GM11168 (cell line): Measurements from ENCODE around the gene MTIF3.

Experiments
- in situ Hi-C: fragments of 300-500 bp; cut with MboI; formaldehyde crosslinking; loops from one replicate; pipeline ENCODE4 v1.12.0; 2022; ENCODE audit warnings: low sequenced_read_pairs; ENCODE audit not compliant: unreplicated experiment

The MTIF3 gene

GRCh38 chr13:27421101-27421871 is 29.1 kb downstream of the MTIF3 start:
- in situ Hi-C loops: loop anchor here (25.0 kb wide), 1 partner anchor 566 kb away; the partner anchor contains the start of gene URAD

GRCh38 chr13:27419328-27419727 is 31.0 kb downstream of the MTIF3 start:
- in situ Hi-C loops: loop anchor here (25.0 kb wide), 1 partner anchor 568 kb away; the partner anchor contains the start of gene URAD

DNA sequence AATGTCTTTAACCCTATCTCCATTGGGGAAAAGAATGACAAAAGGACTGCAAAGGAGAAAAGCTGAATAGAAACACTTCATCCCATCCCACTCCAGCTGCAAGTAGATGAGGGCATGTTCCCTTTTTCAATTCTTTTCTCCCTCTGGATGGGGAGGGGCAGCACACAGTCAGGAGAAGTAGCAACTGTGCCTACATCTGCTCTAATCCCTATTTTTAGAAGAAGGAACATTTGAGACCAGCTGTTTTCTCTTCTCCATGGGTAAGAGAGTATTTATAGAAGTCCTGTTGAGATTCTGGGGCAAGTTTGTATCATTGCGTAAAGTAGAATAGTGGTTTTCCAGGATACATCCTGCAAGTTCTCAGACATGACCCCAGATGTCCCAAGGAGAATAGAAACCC is 35.2 kb downstream of the MTIF3 start:
- in situ Hi-C loops: loop anchor here (25.0 kb wide), 1 partner anchor 572 kb away; the partner anchor contains the start of gene URAD

- in situ Hi-C loops: loop anchor here (25.0 kb wide), 1 partner anchor 576 kb away; the partner anchor contains the start of gene URAD
Measured at GRCh38 chr13:27411341-27411740, 39.0 kb downstream of the MTIF3 start.

GRCh38 chr13:27409013-27409412 is 41.4 kb downstream of the MTIF3 start:
- in situ Hi-C loops: loop anchor here (25.0 kb wide), 1 partner anchor 578 kb away; the partner anchor contains the start of gene URAD

DNA sequence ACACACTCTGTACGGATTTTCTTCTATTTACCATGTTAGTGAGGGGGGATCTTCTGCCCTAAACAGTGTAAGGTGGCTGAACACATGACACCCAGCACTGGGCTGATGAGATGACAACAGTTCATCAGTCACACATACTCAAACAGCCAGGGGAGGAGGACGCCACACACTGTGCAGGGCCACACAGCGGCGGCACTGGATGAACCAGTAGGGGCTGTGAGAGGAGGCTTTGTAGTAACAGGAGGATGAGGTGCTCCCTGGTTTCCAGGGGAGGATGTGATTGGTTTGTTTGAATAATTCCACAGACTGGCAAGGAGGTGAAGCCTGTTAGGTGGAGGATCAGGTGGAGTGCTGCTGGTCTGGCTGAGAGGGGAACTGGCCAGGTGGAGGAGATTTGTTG is 42.3 kb downstream of the MTIF3 start:
- in situ Hi-C loops: loop anchor here (25.0 kb wide), 1 partner anchor 579 kb away; the partner anchor contains the start of gene URAD

GRCh38 chr13:27406178-27406939 is 44.0 kb downstream of the MTIF3 start:
- in situ Hi-C loops: loop anchor here (25.0 kb wide), 1 partner anchor 581 kb away; the partner anchor contains the start of gene URAD

GRCh38 chr13:27405546-27406134 is 44.7 kb downstream of the MTIF3 start:
- in situ Hi-C loops: loop anchor here (25.0 kb wide), 1 partner anchor 582 kb away; the partner anchor contains the start of gene URAD

- in situ Hi-C loops: loop anchor here (25.0 kb wide), 1 partner anchor 583 kb away; the partner anchor contains the start of gene URAD
Measured at GRCh38 chr13:27404680-27405079, 45.7 kb downstream of the MTIF3 start.

GRCh38 chr13:27403727-27404385 is 46.5 kb downstream of the MTIF3 start:
- in situ Hi-C loops: loop anchor here (25.0 kb wide), 1 partner anchor 583 kb away; the partner anchor contains the start of gene URAD

- in situ Hi-C loops: loop anchor here (25.0 kb wide), 1 partner anchor 584 kb away; the partner anchor contains the start of gene URAD
Measured at GRCh38 chr13:27403203-27403678, 47.1 kb downstream of the MTIF3 start.

DNA sequence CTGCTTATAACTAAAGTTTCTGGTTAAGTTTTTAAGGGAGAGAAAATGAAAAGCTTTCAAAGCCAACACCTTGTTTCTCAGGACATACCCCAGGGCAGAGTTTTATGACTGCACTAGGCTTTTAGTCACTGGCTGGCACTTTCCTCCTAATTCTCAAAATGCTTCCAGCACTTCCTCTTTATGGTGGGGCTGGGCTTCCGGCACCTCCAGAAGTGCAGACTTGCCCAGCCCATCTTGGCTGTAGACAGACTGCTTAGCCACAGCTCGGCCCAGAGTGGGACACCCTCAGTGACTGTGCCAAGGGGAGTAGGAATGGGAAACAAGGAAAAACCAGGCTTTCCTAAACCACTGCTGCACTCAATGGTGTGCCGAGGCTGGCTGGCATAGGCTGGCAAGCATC is 49.2 kb downstream of the MTIF3 start:
- in situ Hi-C loops: loop anchor here (25.0 kb wide), 1 partner anchor 586 kb away; the partner anchor contains the start of gene URAD

DNA sequence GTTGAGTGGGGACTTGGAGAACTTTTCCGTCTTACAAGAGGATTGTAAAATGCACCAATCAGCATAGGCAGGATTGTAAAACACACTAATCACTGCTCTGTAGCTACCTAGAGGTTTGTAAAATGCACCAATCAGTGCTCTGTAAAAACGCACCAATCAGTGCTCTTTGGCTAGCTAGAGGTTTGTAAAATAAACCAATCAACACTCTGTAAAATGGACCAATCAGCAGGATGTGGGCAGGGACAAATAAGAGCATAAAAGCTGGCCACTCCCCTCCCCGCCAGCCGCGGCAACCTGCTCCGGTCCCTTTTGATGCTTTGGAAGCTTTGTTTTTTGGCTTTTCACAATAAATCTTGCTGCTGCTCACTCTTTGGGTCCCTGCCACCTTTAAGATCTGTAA is 50.0 kb downstream of the MTIF3 start:
- in situ Hi-C loops: loop anchor here (25.0 kb wide), 1 partner anchor 587 kb away; the partner anchor contains the start of gene URAD

DNA sequence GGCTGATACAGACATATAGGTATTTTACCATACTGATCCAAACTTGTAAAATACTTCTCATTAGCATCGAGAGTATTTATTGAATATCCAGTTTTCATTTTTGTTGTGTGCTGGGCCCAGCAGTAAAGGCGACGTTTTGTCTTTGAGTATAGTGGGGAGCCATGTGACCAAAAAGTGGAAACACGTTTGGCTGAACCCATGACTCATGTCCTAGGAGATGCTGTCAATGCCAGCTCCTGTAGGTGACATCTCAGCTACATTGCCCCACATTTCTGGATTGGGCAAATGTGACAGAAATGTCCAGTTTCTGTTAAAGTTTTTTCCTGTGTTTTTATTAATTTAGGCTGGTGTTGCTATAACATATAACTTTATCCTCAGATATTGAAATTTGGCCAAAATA is 52.0 kb downstream of the MTIF3 start:
- in situ Hi-C loops: no loop called here

DNA sequence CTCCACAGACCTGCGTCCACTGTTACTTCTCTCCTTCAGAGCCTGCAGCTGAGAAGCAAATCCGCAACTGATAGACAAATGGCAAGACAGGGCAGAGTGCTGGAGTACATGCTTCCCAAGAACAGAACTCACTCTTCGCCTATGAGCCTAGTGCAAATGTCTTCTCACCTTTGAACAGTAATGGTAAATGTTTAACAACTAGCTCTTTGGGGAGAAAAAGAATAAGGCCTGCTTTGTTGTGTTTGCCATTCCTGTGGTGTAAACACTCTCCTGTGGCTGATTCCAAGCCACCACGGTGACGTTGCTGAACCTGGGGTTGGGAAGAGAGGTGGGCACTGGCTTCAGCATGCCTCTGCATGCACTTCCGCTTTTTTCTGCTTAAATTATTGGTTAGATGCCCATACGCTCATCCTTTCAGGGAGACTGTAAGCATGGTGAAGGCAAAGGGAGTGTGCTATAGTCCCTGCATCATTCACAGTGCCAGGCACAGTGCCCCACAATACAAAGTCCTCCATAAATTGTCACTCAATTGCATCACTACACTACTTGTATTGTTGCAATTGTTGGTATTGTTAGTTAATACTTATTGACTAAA is 54.0 kb downstream of the MTIF3 start:
- in situ Hi-C loops: no loop called here

- in situ Hi-C loops: no loop called here
Measured at GRCh38 chr13:27395007-27395510, 55.3 kb downstream of the MTIF3 start.

GRCh38 chr13:27393101-27393500 is 57.3 kb downstream of the MTIF3 start:
- in situ Hi-C loops: no loop called here

GRCh38 chr13:27391471-27391870 is 58.9 kb downstream of the MTIF3 start:
- in situ Hi-C loops: no loop called here

GRCh38 chr13:27389891-27390290 is 60.5 kb downstream of the MTIF3 start:
- in situ Hi-C loops: no loop called here
